ENCODE data around the gene CLEC16A.

CLEC16A gene

GRCh38 chr16:10970065-10970464, 25.7 kb downstream of the CLEC16A start:
- no peak overlapping the region for H3K4me3 ChIP-seq
- peaks cover 10% of the 10 kb centered on the region for H3K36me3 ChIP-seq (replicated peaks)
- no peak for DNase-seq (ENCODE audit: low spot score in 2 of 2)
- H3K4me1 ChIP-seq: 0 out of 2 replicates have a peak, but pooled peaks cover 3% of the 10 kb centered on the region
- in situ Hi-C loops (cut with MboI; ENCODE audit: low sequenced_read_pairs): loop anchor here (25.0 kb wide), 2 partner anchors 542 to 667 kb away; no protein-coding TSS in a partner anchor
- H3K9me3 ChIP-seq: no peaks in the 10 kb centered on the region
- H3K27me3 ChIP-seq (ENCODE audit: low read depth): no peaks in the 10 kb centered on the region

DNA sequence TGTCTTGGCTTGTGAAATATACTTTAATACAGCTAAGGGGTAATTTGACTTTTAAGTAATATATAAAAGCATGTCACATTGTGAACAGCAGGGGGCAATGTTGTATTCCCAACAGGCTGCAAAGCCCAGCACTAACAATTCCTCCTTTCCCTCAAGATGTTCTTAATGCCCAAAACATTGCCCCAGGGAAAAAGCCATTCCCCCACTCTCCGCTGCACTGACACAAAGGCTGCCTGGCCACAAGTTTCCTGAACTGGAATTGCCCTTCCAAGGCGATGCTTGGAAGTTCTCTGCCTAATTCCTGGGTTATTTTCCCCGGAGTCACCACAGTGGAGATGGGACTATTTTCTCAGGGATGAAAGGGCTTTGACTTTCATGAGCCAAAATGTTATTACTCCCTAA, 27.2 kb downstream of the CLEC16A start:
- Histone ChIP-seq H3K9me3 (no peaks in the 10 kb centered on the region), H3K36me3 (replicated peaks) (peaks cover 10% of the 10 kb centered on the region), H3K27me3 (ENCODE audit: low read depth) (no peaks in the 10 kb centered on the region), H3K4me3 (no peak overlapping the region), H3K4me1 (0 out of 2 replicates have a peak, but pooled peaks cover 3% of the 10 kb centered on the region)
- in situ Hi-C loops (cut with MboI; ENCODE audit: low sequenced_read_pairs): loop anchor here (25.0 kb wide), 2 partner anchors 541 to 666 kb away; no protein-coding TSS in a partner anchor
- DNase-seq (ENCODE audit: low spot score in 2 of 2): peak; percentile 84 to 85

GRCh38 chr16:10972108-10972818, 27.9 kb downstream of the CLEC16A start:
- in situ Hi-C loops (cut with MboI; ENCODE audit: low sequenced_read_pairs): loop anchor here (25.0 kb wide), 2 partner anchors 540 to 665 kb away; no protein-coding TSS in a partner anchor

DNA sequence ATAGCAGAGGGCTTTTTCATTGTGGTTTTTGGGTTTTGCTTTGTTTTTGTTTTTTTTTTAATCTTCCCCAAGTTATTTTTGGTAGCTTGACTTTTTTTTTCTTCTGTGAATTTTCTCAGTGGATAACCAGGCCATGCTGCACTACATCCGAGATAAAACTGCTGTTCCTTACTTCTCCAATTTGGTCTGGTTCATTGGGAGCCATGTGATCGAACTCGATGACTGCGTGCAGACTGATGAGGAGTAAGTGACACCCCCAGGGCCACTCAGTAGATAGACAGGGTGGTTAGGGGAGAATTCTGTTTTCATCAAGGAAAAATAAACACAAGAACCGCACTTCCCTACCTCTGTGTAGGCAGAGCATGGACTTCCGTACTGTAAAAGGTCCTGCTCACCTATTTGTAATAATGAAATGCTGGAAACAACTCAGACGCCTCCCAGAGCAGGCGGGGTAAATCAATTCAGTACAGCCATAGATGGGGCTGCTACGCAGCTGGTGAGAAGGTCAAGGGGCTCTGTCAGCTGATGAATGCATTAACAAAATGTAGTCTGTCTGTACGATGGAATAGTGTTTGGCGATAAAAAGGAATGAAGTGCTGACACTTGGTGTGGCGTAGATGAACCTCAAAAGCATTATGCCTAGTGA, 28.6 kb downstream of the CLEC16A start:
- no peaks in the 10 kb centered on the region for H3K9me3 ChIP-seq
- H3K4me1 ChIP-seq: 0 out of 2 replicates have a peak, but pooled peaks cover 3% of the 10 kb centered on the region
- no peak for DNase-seq (ENCODE audit: low spot score in 2 of 2)
- H3K36me3 ChIP-seq (replicated peaks): peaks cover 10% of the 10 kb centered on the region
- in situ Hi-C loops (cut with MboI; ENCODE audit: low sequenced_read_pairs): loop anchor here (25.0 kb wide), 2 partner anchors 539 to 664 kb away; no protein-coding TSS in a partner anchor
- no peak overlapping the region for H3K4me3 ChIP-seq
- no peaks in the 10 kb centered on the region for H3K27me3 ChIP-seq (ENCODE audit: low read depth)

More at GRCh38 chr16:10972108-10972818, 27.9 kb downstream of the CLEC16A start:
- no peaks in the 10 kb centered on the region for H3K9me3 ChIP-seq
- H3K27me3 ChIP-seq (ENCODE audit: low read depth): no peaks in the 10 kb centered on the region
- DNase-seq (ENCODE audit: low spot score in 2 of 2): no peak
- 0 out of 2 replicates have a peak, but pooled peaks cover 3% of the 10 kb centered on the region for H3K4me1 ChIP-seq
- H3K4me3 ChIP-seq: no peak overlapping the region
- peaks cover 10% of the 10 kb centered on the region for H3K36me3 ChIP-seq (replicated peaks)

GRCh38 chr16:10976634-10977033, 32.3 kb downstream of the CLEC16A start:
- Histone ChIP-seq H3K36me3 (replicated peaks) (peaks cover 6% of the 10 kb centered on the region), H3K4me3 (no peak overlapping the region), H3K9me3 (no peaks in the 10 kb centered on the region), H3K27me3 (ENCODE audit: low read depth) (no peaks in the 10 kb centered on the region), H3K4me1 (peaks cover 6% of the 10 kb centered on the region)
- in situ Hi-C loops (cut with MboI; ENCODE audit: low sequenced_read_pairs): no loop called here
- no peak for DNase-seq (ENCODE audit: low spot score in 2 of 2)

GRCh38 chr16:10978124-10978523, 33.8 kb downstream of the CLEC16A start:
- in situ Hi-C loops (cut with MboI; ENCODE audit: low sequenced_read_pairs): no loop called here
- H3K36me3 ChIP-seq (replicated peaks): peaks cover 7% of the 10 kb centered on the region

DNA sequence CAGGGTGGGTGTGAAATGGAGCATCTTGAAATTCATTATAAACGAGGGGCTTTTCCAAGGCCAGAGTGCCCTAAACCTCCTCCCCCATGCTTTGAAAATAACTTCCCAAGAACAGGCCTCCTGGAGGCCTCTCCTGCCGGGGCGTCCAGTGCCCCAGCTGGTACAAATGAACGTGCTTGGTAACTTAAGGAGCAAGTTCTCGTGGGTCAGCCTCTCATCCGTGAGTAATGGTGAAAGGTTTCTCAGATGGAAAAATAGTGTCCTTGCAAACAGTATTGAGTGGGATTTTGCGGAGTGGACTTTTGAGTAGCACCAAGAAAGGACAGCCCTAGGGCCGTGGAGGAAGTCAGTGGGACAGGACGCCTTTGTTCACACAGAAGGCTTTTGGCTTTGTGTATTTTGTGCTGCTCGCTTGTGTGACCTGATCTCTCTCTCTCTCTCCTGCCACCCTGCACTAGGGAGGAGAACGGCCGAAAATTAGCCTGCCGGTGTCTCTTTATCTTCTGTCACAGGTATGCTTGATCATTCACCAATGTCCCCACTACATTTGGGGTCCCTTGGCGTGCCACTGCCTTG, 34.6 kb downstream of the CLEC16A start:
- in situ Hi-C loops (cut with MboI; ENCODE audit: low sequenced_read_pairs): no loop called here
- H3K9me3 ChIP-seq: no peaks in the 10 kb centered on the region
- peaks cover 10% of the 10 kb centered on the region for H3K4me1 ChIP-seq
- peaks cover 4% of the 10 kb centered on the region for H3K36me3 ChIP-seq (replicated peaks)
- no peaks in the 10 kb centered on the region for H3K27me3 ChIP-seq (ENCODE audit: low read depth)
- no peak for DNase-seq (ENCODE audit: low spot score in 2 of 2)
- no peak overlapping the region for H3K4me3 ChIP-seq

More at GRCh38 chr16:10978124-10978523, 33.8 kb downstream of the CLEC16A start:
- Histone ChIP-seq H3K27me3 (ENCODE audit: low read depth) (no peaks in the 10 kb centered on the region), H3K9me3 (no peaks in the 10 kb centered on the region), H3K4me1 (peaks cover 10% of the 10 kb centered on the region), H3K4me3 (no peak overlapping the region)
- DNase-seq (ENCODE audit: low spot score in 2 of 2): no peak

GRCh38 chr16:10979717-10980601, 35.6 kb downstream of the CLEC16A start:
- H3K27me3 ChIP-seq (ENCODE audit: low read depth): no peaks in the 10 kb centered on the region
- DNase-seq (ENCODE audit: low spot score in 2 of 2): no peak
- in situ Hi-C loops (cut with MboI; ENCODE audit: low sequenced_read_pairs): no loop called here
- peaks cover 4% of the 10 kb centered on the region for H3K36me3 ChIP-seq (replicated peaks)
- peaks cover 10% of the 10 kb centered on the region for H3K4me1 ChIP-seq
- H3K4me3 ChIP-seq: no peak overlapping the region
- no peaks in the 10 kb centered on the region for H3K9me3 ChIP-seq

- H3K36me3 ChIP-seq (replicated peaks): peaks cover 4% of the 10 kb centered on the region
- no peaks in the 10 kb centered on the region for H3K9me3 ChIP-seq
- in situ Hi-C loops (cut with MboI; ENCODE audit: low sequenced_read_pairs): no loop called here
- no peaks in the 10 kb centered on the region for H3K27me3 ChIP-seq (ENCODE audit: low read depth)
- DNase-seq (ENCODE audit: low spot score in 2 of 2): no peak
- H3K4me3 ChIP-seq: no peak overlapping the region
- peaks cover 10% of the 10 kb centered on the region for H3K4me1 ChIP-seq
Observed at GRCh38 chr16:10980813-10981212, 36.4 kb downstream of the CLEC16A start.

DNA sequence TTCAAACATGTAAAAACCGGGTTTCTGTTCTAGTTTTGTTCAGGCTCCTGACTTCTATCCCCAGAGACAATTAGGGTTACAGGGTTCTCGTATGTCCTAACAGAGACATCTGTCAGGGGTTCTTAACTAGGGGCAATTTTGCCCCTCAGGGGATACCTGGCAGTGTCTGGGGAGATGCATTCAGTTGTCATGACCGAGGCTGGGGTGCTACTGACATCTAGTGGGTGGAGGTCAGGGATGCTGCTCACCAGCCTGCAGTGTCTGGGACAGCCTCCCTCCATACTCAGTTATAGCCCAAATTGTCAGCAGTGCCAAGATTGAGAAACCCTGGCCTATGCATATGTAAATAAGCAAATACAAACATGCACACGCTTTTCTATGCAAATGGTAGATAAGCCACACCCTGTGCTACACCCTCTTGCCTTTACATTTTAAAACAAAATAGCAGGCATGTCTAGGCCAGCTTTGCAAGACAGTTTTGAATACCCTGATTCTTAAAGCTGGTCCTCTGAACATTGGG, 37.4 kb downstream of the CLEC16A start:
- Histone ChIP-seq H3K9me3 (no peaks in the 10 kb centered on the region), H3K36me3 (replicated peaks) (peaks cover 4% of the 10 kb centered on the region), H3K4me3 (no peak overlapping the region), H3K4me1 (peaks cover 10% of the 10 kb centered on the region), H3K27me3 (ENCODE audit: low read depth) (no peaks in the 10 kb centered on the region)
- peak; percentile 51 to 83 for DNase-seq (ENCODE audit: low spot score in 2 of 2)
- in situ Hi-C loops (cut with MboI; ENCODE audit: low sequenced_read_pairs): no loop called here

- in situ Hi-C loops (cut with MboI; ENCODE audit: low sequenced_read_pairs): no loop called here
- no peak for DNase-seq (ENCODE audit: low spot score in 2 of 2)
- H3K9me3 ChIP-seq: no peaks in the 10 kb centered on the region
- H3K4me3 ChIP-seq: no peak overlapping the region
- H3K27me3 ChIP-seq (ENCODE audit: low read depth): no peaks in the 10 kb centered on the region
- H3K36me3 ChIP-seq (replicated peaks): peaks cover 4% of the 10 kb centered on the region
- peaks cover 10% of the 10 kb centered on the region for H3K4me1 ChIP-seq
Observed at GRCh38 chr16:10982465-10983150, 38.2 kb downstream of the CLEC16A start.

GRCh38 chr16:10983159-10983558, 38.8 kb downstream of the CLEC16A start:
- Histone ChIP-seq H3K4me1 (peaks cover 10% of the 10 kb centered on the region), H3K27me3 (ENCODE audit: low read depth) (no peaks in the 10 kb centered on the region), H3K36me3 (replicated peaks) (peaks cover 4% of the 10 kb centered on the region), H3K9me3 (no peaks in the 10 kb centered on the region), H3K4me3 (no peak overlapping the region)
- DNase-seq (ENCODE audit: low spot score in 2 of 2): no peak
- in situ Hi-C loops (cut with MboI; ENCODE audit: low sequenced_read_pairs): no loop called here

Measured in HAP-1 (cell line).